ENCODE measurements around the gene BICC1. TPM values are rescaled to one million over a fixed set of nuclear protein-coding genes. Genes with fewer than 3 reads are reported as not detected.

BICC1 gene
- total RNA-seq, 6 donors from 2014 or later: 3.1 to 10.5 (median 3.9) TPM

- no peaks in the 10 kb centered on the region for H3K4me1 ChIP-seq
- no peaks in the 10 kb centered on the region for H3K36me3 ChIP-seq
- ATAC-seq (ENCODE audit: low FRiP score in 2 of 2) (no peak), DNase-seq (no peak)
- H3K9me3 ChIP-seq: peaks cover 0 to 13% (median 3%) of the 10 kb centered on the region in 4 donors
- no peak overlapping the region for H3K27ac ChIP-seq
- no peak overlapping the region for H3K4me3 ChIP-seq
- 63 to 88% methylated on average over 1 of the region's 1 CpG for WGBS, 2 donors
- H3K27me3 ChIP-seq: no peaks in the 10 kb centered on the region
- no peak for TF ChIP-seq POLR2A (IDR thresholded peaks at IDR 0.05)
- TF ChIP-seq EP300 (IDR thresholded peaks at IDR 0.05): no peak
- no peak for TF ChIP-seq POLR2AphosphoS5 (IDR thresholded peaks at IDR 0.05)
- no peak for TF ChIP-seq CTCF (IDR thresholded peaks at IDR 0.05)
Measured at GRCh38 chr10:58733436-58733835, 220.8 kb downstream of the BICC1 start.

- Histone ChIP-seq H3K27ac (no peak overlapping the region), H3K4me3 (no peak overlapping the region), H3K4me1 (no peaks in the 10 kb centered on the region), H3K27me3 (no peaks in the 10 kb centered on the region), H3K9me3 (peaks cover 0 to 13% (median 3%) of the 10 kb centered on the region in 4 donors), H3K36me3 (no peaks in the 10 kb centered on the region)
- 77 to 79% methylated on average over 5 of the region's 5 CpGs for WGBS, 2 donors
- DNase-seq (no peak), ATAC-seq (ENCODE audit: low FRiP score in 2 of 2) (no peak)
- TF ChIP-seq CTCF (IDR thresholded peaks at IDR 0.05): no peak
- no peak for TF ChIP-seq POLR2AphosphoS5 (IDR thresholded peaks at IDR 0.05)
- TF ChIP-seq POLR2A (IDR thresholded peaks at IDR 0.05): no peak
- no peak for TF ChIP-seq EP300 (IDR thresholded peaks at IDR 0.05)
Measured at GRCh38 chr10:58734116-58734515, 221.4 kb downstream of the BICC1 start.

GRCh38 chr10:58734664-58735063 lies 222.0 kb downstream of the BICC1 start:
- no peaks in the 10 kb centered on the region for H3K36me3 ChIP-seq
- DNase-seq: no peak
- peaks cover 0 to 13% (median 3%) of the 10 kb centered on the region in 4 donors for H3K9me3 ChIP-seq
- no peaks in the 10 kb centered on the region for H3K27me3 ChIP-seq
- TF ChIP-seq POLR2A (IDR thresholded peaks at IDR 0.05) (no peak), POLR2AphosphoS5 (IDR thresholded peaks at IDR 0.05) (no peak), CTCF (IDR thresholded peaks at IDR 0.05) (no peak), EP300 (IDR thresholded peaks at IDR 0.05) (no peak)
- no peaks in the 10 kb centered on the region for H3K4me1 ChIP-seq
- no peak overlapping the region for H3K4me3 ChIP-seq
- H3K27ac ChIP-seq: no peak overlapping the region
- ATAC-seq (ENCODE audit: low FRiP score in 2 of 2): no peak

GRCh38 chr10:58735087-58735486 lies 222.4 kb downstream of the BICC1 start:
- ATAC-seq (ENCODE audit: low FRiP score in 2 of 2) (no peak), DNase-seq (no peak)
- no peaks in the 10 kb centered on the region for H3K27me3 ChIP-seq
- peaks cover 0 to 13% (median 3%) of the 10 kb centered on the region in 4 donors for H3K9me3 ChIP-seq
- no peak overlapping the region for H3K4me3 ChIP-seq
- H3K27ac ChIP-seq: no peak overlapping the region
- WGBS, 2 donors: 60 to 73% methylated on average over 7 of the region's 7 CpGs
- H3K4me1 ChIP-seq: no peaks in the 10 kb centered on the region
- H3K36me3 ChIP-seq: no peaks in the 10 kb centered on the region
- TF ChIP-seq EP300 (IDR thresholded peaks at IDR 0.05) (no peak), POLR2AphosphoS5 (IDR thresholded peaks at IDR 0.05) (no peak), CTCF (IDR thresholded peaks at IDR 0.05) (no peak), POLR2A (IDR thresholded peaks at IDR 0.05) (no peak)

GRCh38 chr10:58740620-58741369 lies 228.1 kb downstream of the BICC1 start:
- no peaks in the 10 kb centered on the region for H3K9me3 ChIP-seq
- ATAC-seq (ENCODE audit: low FRiP score in 2 of 2) (no peak), DNase-seq (no peak)
- 76 to 83% methylated on average over 11 of the region's 11 CpGs for WGBS, 2 donors
- H3K27ac ChIP-seq: no peak overlapping the region
- H3K4me3 ChIP-seq: no peak overlapping the region
- no peak for TF ChIP-seq EP300 (IDR thresholded peaks at IDR 0.05)
- H3K36me3 ChIP-seq: no peaks in the 10 kb centered on the region
- no peaks in the 10 kb centered on the region for H3K27me3 ChIP-seq
- H3K4me1 ChIP-seq: no peaks in the 10 kb centered on the region

Data from upper lobe of left lung (tissue), 6 donors.